ENCODE measurements around the gene COLGALT1. TPM values are rescaled to one million over a fixed set of nuclear protein-coding genes. Genes with fewer than 3 reads are reported as not detected.
"Not testable (repeated sequence)": the region's sequence is repeated elsewhere in the genome, so short reads cannot be mapped to it uniquely, and the experiment has no call there.

The COLGALT1 gene
- total RNA-seq, 4 donors from 2014 or later = 54.2 to 92.6 (median 61.5) TPM

DNA sequence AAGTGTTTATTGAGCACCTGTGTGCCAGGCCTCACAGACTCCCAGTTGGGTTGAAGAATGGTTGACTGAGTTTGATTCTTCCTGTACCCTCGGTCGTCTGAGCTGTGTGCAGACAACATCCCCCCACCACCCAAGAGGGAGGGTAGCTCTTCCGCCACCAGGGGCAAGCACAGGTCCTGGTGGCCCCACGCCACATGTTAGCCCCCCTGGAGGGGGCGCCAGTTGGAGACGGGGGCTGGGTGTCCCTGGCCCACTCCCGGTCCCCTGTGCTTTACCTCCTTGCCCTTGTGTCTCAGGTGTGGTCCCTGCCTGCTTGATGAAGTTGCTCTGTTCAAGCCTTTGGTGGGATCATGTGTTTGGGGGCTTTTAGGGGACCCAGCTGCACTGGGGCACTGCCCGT lies 27.2 kb downstream of the COLGALT1 start:
- TF ChIP-seq POLR2AphosphoS5 (IDR thresholded peaks at IDR 0.05) (no peak), CTCF (IDR thresholded peaks at IDR 0.05) (no peak), EP300 (IDR thresholded peaks at IDR 0.05) (no peak), POLR2A (IDR thresholded peaks at IDR 0.05; ENCODE audit: low read depth) (no peak)
- no peak overlapping the region for H3K4me3 ChIP-seq
- H3K36me3 ChIP-seq = peaks cover 24 to 56% (median 51%) of the 10 kb centered on the region in 4 donors
- H3K4me1 ChIP-seq = peaks cover 0 to 6% (median 0%) of the 10 kb centered on the region in 4 donors
- no peaks in the 10 kb centered on the region for H3K9me3 ChIP-seq
- H3K27ac ChIP-seq (replicated peaks in 1 of 4) = no peak overlapping the region
- H3K27me3 ChIP-seq = no peaks in the 10 kb centered on the region
- WGBS = 91% methylated on average over 6 of the region's 8 CpGs
- no peak for DNase-seq (ENCODE audit: extremely low spot score)
- intact Hi-C loops (cut with DNase I) = no loop called here

DNA sequence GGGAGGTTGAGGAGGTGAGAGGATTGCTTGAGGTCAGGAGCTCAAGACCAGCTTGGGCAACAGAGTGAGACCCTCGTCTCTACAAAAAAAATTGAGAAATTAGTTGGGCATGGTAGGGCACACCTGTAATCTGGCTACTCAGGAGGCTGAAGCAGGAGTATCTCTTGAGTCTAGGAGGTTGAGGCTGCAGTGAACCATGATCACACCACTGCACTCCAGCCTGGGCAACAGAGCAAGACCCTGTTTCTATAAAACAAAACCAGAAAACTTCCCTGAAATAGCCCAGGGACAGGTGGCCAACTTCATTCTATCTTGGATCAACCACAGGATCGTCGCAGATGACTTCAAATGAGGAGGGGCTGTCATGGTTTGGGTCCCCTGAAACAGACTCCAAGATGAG lies 28.7 kb downstream of the COLGALT1 start:
- 86% methylated on average over 3 of the region's 3 CpGs for WGBS
- peaks cover 0 to 6% (median 0%) of the 10 kb centered on the region in 4 donors for H3K4me1 ChIP-seq
- H3K9me3 ChIP-seq = no peaks in the 10 kb centered on the region
- H3K27me3 ChIP-seq = peaks cover 0 to 5% (median 0%) of the 10 kb centered on the region in 4 donors
- DNase-seq (ENCODE audit: extremely low spot score) = no peak
- H3K27ac ChIP-seq (replicated peaks in 1 of 4) = no peak overlapping the region
- H3K36me3 ChIP-seq = peaks cover 13 to 40% (median 38%) of the 10 kb centered on the region in 4 donors
- no peak for TF ChIP-seq EP300 (IDR thresholded peaks at IDR 0.05)
- no peak for TF ChIP-seq CTCF (IDR thresholded peaks at IDR 0.05)
- no peak for TF ChIP-seq POLR2AphosphoS5 (IDR thresholded peaks at IDR 0.05)
- TF ChIP-seq POLR2A (IDR thresholded peaks at IDR 0.05; ENCODE audit: low read depth) = no peak
- no peak overlapping the region for H3K4me3 ChIP-seq
- intact Hi-C loops (cut with DNase I) = no loop called here

- H3K4me1 ChIP-seq; H3K9me3 ChIP-seq; intact Hi-C loops (cut with DNase I): not testable (repeated sequence)
Observed at GRCh38 chr19:17585395-17585794, 29.9 kb downstream of the COLGALT1 start.

DNA sequence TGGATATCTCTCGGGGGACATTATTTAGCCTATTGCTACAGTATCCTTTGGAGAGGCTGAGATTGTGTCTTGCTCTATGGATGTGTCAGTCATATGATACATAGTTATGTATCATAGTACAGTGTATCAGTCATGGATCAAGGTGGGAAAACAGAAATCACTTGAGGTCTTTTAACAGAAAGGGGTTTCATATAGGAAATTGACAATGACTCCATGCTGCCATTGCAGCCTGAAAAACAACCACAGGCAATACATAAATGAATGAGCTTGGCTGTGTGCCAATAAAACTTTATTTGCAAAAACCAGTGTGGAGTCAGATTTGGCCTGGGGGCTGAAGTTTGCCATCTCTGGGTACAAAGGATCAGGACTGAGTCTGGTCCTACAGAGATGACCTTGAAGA lies 35.4 kb downstream of the COLGALT1 start:
- H3K36me3 ChIP-seq = no peaks in the 10 kb centered on the region
- no peaks in the 10 kb centered on the region for H3K4me1 ChIP-seq
- WGBS = 6% methylated on average over 1 of the region's 1 CpG
- TF ChIP-seq EP300 (IDR thresholded peaks at IDR 0.05) (no peak), CTCF (IDR thresholded peaks at IDR 0.05) (no peak), POLR2AphosphoS5 (IDR thresholded peaks at IDR 0.05) (no peak)
- intact Hi-C loops (cut with DNase I) = no loop called here
- no peak overlapping the region for H3K27ac ChIP-seq (replicated peaks in 1 of 4)
- no peak overlapping the region for H3K4me3 ChIP-seq
- DNase-seq (ENCODE audit: extremely low spot score) = no peak
- H3K9me3 ChIP-seq = no peaks in the 10 kb centered on the region
- peaks cover 0 to 21% (median 0%) of the 10 kb centered on the region in 4 donors for H3K27me3 ChIP-seq

More at GRCh38 chr19:17585395-17585794, 29.9 kb downstream of the COLGALT1 start:
- H3K36me3 ChIP-seq = peaks cover 13 to 28% (median 26%) of the 10 kb centered on the region in 4 donors
- H3K27ac ChIP-seq (replicated peaks in 1 of 4); H3K4me3 ChIP-seq; H3K27me3 ChIP-seq; DNase-seq (ENCODE audit: extremely low spot score): not testable (repeated sequence)
- WGBS = 72% methylated on average over 7 of the region's 7 CpGs

- intact Hi-C loops (cut with DNase I); DNase-seq (ENCODE audit: extremely low spot score); H3K36me3 ChIP-seq; H3K4me3 ChIP-seq; H3K27ac ChIP-seq (replicated peaks in 1 of 4); H3K4me1 ChIP-seq; H3K9me3 ChIP-seq: not testable (repeated sequence)
- whole genome bisulfite sequencing = 90% methylated on average over 7 of the region's 7 CpGs
- peaks cover 0 to 17% (median 0%) of the 10 kb centered on the region in 4 donors for H3K27me3 ChIP-seq
Observed at GRCh38 chr19:17594296-17594695, 38.8 kb downstream of the COLGALT1 start.

- DNase-seq (ENCODE audit: extremely low spot score); intact Hi-C loops (cut with DNase I); H3K4me3 ChIP-seq; H3K9me3 ChIP-seq; H3K4me1 ChIP-seq; H3K27ac ChIP-seq (replicated peaks in 1 of 4); H3K36me3 ChIP-seq: not testable (repeated sequence)
- H3K27me3 ChIP-seq = peaks cover 0 to 27% (median 5%) of the 10 kb centered on the region in 4 donors
- WGBS = 82% methylated on average over 8 of the region's 8 CpGs
Observed at GRCh38 chr19:17598063-17598462, 42.6 kb downstream of the COLGALT1 start.

All from esophagus muscularis mucosa (tissue), 4 donors.